Testis (tissue), 3 donors: ENCODE data around the gene PRR36. TPM values are rescaled to one million over a fixed set of nuclear protein-coding genes. Genes with fewer than 3 reads are reported as not detected.
A peak's percentile ranks its signal among the peaks of the same experiment; 100 is the strongest.

Experiments used
- DNase-seq: peaks from one replicate; pipeline ENCODE4 v3.0.0-alpha.2; 2019
- H3K27ac ChIP-seq, 2 donors: fragments of 200-600 bp; sonication (generic); one replicate each; pipeline ENCODE4 v1.5.1; 2019
- H3K27me3 ChIP-seq: fragments of 200-600 bp; sonication (generic); one replicate; pipeline ENCODE4 v1.5.1; 2019
- H3K36me3 ChIP-seq: fragments of 200-600 bp; sonication (generic); one replicate; pipeline ENCODE4 v1.5.1; 2017; ENCODE audit warnings: low read depth; ENCODE audit errors: missing control alignments
- H3K4me1 ChIP-seq: fragments of 200-600 bp; sonication (generic); one replicate; pipeline ENCODE4 v1.5.1; 2019
- H3K4me3 ChIP-seq, 2 donors: fragments of 200-600 bp; sonication (generic); one replicate each; pipeline ENCODE4 v1.5.1; 2017 to 2019
- H3K9me3 ChIP-seq: fragments of 200-600 bp; sonication (generic); one replicate; pipeline ENCODE4 v1.5.1; 2017
- CTCF ChIP-seq, 3 experiments: fragments of 450-650 bp in 2 of 3; fragments of 200-600 bp in 1 of 3; sonication (generic) in 1 of 3; IDR thresholded peaks; one replicate each; pipeline ENCODE4 v1.5.1; 2016 to 2019; ENCODE audit warnings: antibody characterized with exemption in 3 of 3, mild to moderate bottlenecking in 2 of 3, moderate library complexity in 1 of 3
- POLR2A ChIP-seq: fragments of 450-650 bp; IDR thresholded peaks from one replicate; pipeline ENCODE4 v1.6.1; 2017; ENCODE audit warnings: antibody characterized with exemption, mild to moderate bottlenecking, moderate library complexity
- WGBS, 2 donors: methylation state at CpG; one replicate each; pipeline ENCODE4 v1.1.5; 2018; 5-methylcytosine and 5-hydroxymethylcytosine counted together
- intact Hi-C: fragments of 100-400 bp; cut with DNase I; formaldehyde crosslinking; loops from one replicate; pipeline ENCODE4 v1.15.1; 2023; ENCODE audit warnings: low total_unique reads
- polyA plus RNA-seq: library from polyadenylated mRNA; stranded (reverse); fragments of 350-450 nt; fragmentation: Illumina TruSeq; extraction: RNeasy Lipid Tissue Mini Kit (QIAGEN cat#74804); gene quantifications from one replicate; pipeline ENCODE4 v1.2.3, GENCODE V29; 2014; ENCODE audit warnings: low read depth, low replicate concordance; ENCODE audit not compliant: insufficient read depth
- total RNA-seq, 2 donors: library from RNA; depleted of rRNA; stranded (reverse); fragments of >200 nt; gene quantifications; one replicate each; pipeline ENCODE4 v1.2.3, GENCODE V29; 2016

Gene PRR36
- total and polyA plus RNA-seq, 3 donors from 2014 or later, result 0.50 to 3.3 (median 2.9) TPM

GRCh38 chr19:7850945-7851622 is 23.1 kb downstream of the PRR36 start:
- no peak for DNase-seq
- Histone ChIP-seq H3K4me1 (peaks cover 9% of the 10 kb centered on the region), H3K27ac (no peak overlapping the region), H3K27me3 (no peaks in the 10 kb centered on the region), H3K36me3 (no peaks in the 10 kb centered on the region), H3K4me3 (no peak overlapping the region), H3K9me3 (no peaks in the 10 kb centered on the region)
- 92 to 97% methylated on average over 8 to 15 of the region's 19 CpGs for WGBS, 2 donors
- no peak for TF ChIP-seq CTCF (IDR thresholded peaks at IDR 0.05)
- no peak for TF ChIP-seq POLR2A
- intact Hi-C loops, result no loop called here

GRCh38 chr19:7850000-7850813 is 24.0 kb downstream of the PRR36 start:
- WGBS, 2 donors, result 60 to 65% methylated on average over 8 to 24 of the region's 25 CpGs
- no peaks in the 10 kb centered on the region for H3K27me3 ChIP-seq
- intact Hi-C loops, result no loop called here
- DNase-seq, result peak; percentile 33
- H3K27ac ChIP-seq, result no peak overlapping the region
- TF ChIP-seq POLR2A (no peak), CTCF (IDR thresholded peaks at IDR 0.05) (no peak)
- H3K4me3 ChIP-seq, result no peak overlapping the region
- no peaks in the 10 kb centered on the region for H3K36me3 ChIP-seq
- peaks cover 9% of the 10 kb centered on the region for H3K4me1 ChIP-seq
- no peaks in the 10 kb centered on the region for H3K9me3 ChIP-seq

GRCh38 chr19:7849631-7849999 is 24.6 kb downstream of the PRR36 start:
- Histone ChIP-seq H3K36me3 (no peaks in the 10 kb centered on the region), H3K27me3 (no peaks in the 10 kb centered on the region), H3K4me1 (peaks cover 9% of the 10 kb centered on the region), H3K4me3 (no peak overlapping the region), H3K27ac (no peak overlapping the region), H3K9me3 (no peaks in the 10 kb centered on the region)
- DNase-seq, result no peak
- WGBS, 2 donors, result 93% methylated on average over 5 of the region's 9 CpGs; no CpG with 5 or more reads in 1 of the 2 donors
- TF ChIP-seq POLR2A, result no peak
- no peak for TF ChIP-seq CTCF (IDR thresholded peaks at IDR 0.05)
- intact Hi-C loops, result no loop called here

- WGBS, 2 donors, result 86 to 89% methylated on average over 9 to 34 of the region's 34 CpGs
- Histone ChIP-seq H3K9me3 (no peaks in the 10 kb centered on the region), H3K36me3 (no peaks in the 10 kb centered on the region), H3K27ac (no peak overlapping the region), H3K27me3 (no peaks in the 10 kb centered on the region), H3K4me3 (no peak overlapping the region), H3K4me1 (peaks cover 9% of the 10 kb centered on the region)
- intact Hi-C loops, result no loop called here
- DNase-seq, result no peak
- TF ChIP-seq CTCF (IDR thresholded peaks at IDR 0.05) (no peak), POLR2A (no peak)
Observed at GRCh38 chr19:7848779-7849457, 25.3 kb downstream of the PRR36 start.
